ENCODE measurements around the gene TAGLN.

Gene TAGLN

DNA sequence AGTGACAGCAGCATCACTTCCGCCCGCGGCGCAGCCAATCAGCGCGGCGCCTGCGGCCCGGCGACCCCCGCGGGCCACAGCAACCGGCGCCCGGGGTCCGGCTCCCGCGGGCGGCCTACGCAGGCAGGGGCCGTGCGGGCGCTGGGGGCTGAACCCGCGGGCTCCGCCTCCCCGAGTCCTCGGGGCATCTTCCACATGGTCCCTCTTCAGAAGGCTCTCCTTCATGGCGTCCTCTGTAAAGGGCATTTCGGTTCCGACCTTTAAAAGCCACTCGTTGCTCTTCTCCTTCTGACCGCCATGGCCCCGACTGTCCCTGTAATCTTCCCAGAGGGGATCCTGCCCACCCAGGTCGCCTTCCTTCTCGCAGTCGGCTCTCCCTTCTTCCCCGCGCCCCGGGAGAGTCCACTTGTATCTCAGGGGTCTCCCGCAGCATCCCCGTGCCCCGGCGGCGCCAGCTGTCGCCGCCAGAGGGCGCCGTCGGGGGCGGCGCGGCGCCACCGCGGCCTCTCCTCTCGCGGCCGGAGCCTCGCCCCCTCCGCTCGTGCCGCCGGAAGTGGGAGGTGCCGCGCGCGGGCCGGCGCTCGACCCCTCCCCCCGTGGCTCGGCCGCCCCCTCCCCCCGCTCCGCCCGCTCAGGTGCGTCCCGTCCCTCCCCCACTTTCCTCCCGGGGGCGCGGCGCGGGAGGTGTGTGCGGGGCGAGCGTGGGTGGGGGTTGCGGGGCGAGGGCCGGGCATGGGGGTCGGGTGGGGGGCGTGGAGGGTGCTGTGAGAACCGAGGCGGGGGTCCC lies 33.1 kb downstream of the TAGLN start, which contains the start of gene RNF214 (continued):
- TF ChIP-seq, protein P1, sequence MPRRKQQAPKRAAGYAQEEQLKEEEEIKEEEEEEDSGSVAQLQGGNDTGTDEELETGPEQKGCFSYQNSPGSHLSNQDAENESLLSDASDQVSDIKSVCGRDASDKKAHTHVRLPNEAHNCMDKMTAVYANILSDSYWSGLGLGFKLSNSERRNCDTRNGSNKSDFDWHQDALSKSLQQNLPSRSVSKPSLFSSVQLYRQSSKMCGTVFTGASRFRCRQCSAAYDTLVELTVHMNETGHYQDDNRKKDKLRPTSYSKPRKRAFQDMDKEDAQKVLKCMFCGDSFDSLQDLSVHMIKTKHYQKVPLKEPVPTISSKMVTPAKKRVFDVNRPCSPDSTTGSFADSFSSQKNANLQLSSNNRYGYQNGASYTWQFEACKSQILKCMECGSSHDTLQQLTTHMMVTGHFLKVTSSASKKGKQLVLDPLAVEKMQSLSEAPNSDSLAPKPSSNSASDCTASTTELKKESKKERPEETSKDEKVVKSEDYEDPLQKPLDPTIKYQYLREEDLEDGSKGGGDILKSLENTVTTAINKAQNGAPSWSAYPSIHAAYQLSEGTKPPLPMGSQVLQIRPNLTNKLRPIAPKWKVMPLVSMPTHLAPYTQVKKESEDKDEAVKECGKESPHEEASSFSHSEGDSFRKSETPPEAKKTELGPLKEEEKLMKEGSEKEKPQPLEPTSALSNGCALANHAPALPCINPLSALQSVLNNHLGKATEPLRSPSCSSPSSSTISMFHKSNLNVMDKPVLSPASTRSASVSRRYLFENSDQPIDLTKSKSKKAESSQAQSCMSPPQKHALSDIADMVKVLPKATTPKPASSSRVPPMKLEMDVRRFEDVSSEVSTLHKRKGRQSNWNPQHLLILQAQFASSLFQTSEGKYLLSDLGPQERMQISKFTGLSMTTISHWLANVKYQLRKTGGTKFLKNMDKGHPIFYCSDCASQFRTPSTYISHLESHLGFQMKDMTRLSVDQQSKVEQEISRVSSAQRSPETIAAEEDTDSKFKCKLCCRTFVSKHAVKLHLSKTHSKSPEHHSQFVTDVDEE (CRISPR knock-in tag; IDR thresholded peaks at IDR 0.05), result no peak

DNA sequence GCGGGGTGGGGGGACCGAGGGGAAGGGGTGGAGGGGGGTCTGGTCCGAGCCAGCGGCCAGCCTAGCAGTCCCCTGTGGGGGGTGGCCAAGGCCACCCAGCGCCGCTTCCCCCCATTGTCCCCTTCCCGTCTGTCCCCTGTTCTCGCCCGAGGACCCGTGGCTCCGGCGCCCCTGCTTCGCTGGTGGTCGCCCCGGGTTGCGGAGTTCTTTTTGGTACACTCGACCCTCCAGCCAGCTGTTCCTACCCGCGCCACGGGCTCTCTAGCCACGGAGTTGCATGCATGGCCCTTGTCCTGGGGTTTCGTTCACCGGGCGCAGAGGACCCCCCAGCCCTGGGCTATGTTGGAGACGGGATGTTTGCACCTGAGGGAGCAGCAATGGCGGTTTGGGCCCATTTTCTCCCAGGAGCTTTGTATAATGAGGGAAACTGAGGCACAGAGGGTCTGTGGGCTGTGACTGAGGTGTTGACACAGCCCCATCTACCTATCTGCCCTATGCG lies 33.8 kb downstream of the TAGLN start:
- peak; percentile 47 for ATAC-seq
- TF ChIP-seq, protein P2, sequence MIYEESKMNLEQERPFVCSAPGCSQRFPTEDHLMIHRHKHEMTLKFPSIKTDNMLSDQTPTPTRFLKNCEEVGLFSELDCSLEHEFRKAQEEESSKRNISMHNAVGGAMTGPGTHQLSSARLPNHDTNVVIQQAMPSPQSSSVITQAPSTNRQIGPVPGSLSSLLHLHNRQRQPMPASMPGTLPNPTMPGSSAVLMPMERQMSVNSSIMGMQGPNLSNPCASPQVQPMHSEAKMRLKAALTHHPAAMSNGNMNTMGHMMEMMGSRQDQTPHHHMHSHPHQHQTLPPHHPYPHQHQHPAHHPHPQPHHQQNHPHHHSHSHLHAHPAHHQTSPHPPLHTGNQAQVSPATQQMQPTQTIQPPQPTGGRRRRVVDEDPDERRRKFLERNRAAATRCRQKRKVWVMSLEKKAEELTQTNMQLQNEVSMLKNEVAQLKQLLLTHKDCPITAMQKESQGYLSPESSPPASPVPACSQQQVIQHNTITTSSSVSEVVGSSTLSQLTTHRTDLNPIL (CRISPR knock-in tag; IDR thresholded peaks at IDR 0.05; ENCODE audit: low read depth), result no peak
- TF ChIP-seq, protein P3, sequence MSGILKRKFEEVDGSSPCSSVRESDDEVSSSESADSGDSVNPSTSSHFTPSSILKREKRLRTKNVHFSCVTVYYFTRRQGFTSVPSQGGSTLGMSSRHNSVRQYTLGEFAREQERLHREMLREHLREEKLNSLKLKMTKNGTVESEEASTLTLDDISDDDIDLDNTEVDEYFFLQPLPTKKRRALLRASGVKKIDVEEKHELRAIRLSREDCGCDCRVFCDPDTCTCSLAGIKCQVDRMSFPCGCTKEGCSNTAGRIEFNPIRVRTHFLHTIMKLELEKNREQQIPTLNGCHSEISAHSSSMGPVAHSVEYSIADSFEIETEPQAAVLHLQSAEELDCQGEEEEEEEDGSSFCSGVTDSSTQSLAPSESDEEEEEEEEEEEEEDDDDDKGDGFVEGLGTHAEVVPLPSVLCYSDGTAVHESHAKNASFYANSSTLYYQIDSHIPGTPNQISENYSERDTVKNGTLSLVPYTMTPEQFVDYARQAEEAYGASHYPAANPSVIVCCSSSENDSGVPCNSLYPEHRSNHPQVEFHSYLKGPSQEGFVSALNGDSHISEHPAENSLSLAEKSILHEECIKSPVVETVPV (CRISPR knock-in tag; IDR thresholded peaks at IDR 0.05), result no peak
- TF ChIP-seq ZFP3 (CRISPR knock-in tag; IDR thresholded peaks at IDR 0.05) (no peak), ZFP30 (CRISPR knock-in tag; IDR thresholded peaks at IDR 0.05) (no peak), PPARA (CRISPR knock-in tag; IDR thresholded peaks at IDR 0.05; ENCODE audit: borderline replicate concordance) (no peak), SNAI2 (CRISPR knock-in tag; IDR thresholded peaks at IDR 0.05) (no peak)
- TF ChIP-seq, protein P1 (CRISPR knock-in tag; IDR thresholded peaks at IDR 0.05), result no peak

DNA sequence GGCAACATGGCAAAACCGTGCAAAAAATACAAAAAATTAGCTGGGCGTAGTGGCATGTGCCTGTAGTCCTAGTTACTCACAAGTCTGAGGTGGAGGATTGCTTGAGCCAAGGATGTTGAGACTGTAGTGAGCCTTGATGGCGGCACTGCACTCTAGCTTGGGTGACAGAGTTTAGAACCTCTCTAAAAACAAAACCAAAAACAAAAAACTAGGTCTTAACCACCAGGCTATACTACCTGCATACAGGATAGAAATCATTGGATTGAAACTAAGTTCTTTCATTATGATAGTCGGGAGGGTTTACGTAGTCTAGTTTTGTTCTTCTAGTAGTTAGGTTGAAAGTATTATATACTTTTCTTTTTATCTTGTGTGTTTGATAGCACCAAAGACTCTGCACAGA lies 39.1 kb downstream of the TAGLN start:
- no peak for ATAC-seq
- TF ChIP-seq PPARA (CRISPR knock-in tag; IDR thresholded peaks at IDR 0.05; ENCODE audit: borderline replicate concordance) (no peak), BACH2 (CRISPR knock-in tag; IDR thresholded peaks at IDR 0.05; ENCODE audit: borderline replicate concordance) (no peak), ESRRG (CRISPR knock-in tag; IDR thresholded peaks at IDR 0.05) (no peak)
- TF ChIP-seq, protein P4, sequence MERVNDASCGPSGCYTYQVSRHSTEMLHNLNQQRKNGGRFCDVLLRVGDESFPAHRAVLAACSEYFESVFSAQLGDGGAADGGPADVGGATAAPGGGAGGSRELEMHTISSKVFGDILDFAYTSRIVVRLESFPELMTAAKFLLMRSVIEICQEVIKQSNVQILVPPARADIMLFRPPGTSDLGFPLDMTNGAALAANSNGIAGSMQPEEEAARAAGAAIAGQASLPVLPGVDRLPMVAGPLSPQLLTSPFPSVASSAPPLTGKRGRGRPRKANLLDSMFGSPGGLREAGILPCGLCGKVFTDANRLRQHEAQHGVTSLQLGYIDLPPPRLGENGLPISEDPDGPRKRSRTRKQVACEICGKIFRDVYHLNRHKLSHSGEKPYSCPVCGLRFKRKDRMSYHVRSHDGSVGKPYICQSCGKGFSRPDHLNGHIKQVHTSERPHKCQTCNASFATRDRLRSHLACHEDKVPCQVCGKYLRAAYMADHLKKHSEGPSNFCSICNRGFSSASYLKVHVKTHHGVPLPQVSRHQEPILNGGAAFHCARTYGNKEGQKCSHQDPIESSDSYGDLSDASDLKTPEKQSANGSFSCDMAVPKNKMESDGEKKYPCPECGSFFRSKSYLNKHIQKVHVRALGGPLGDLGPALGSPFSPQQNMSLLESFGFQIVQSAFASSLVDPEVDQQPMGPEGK (CRISPR knock-in tag; IDR thresholded peaks at IDR 0.05; ENCODE audit: borderline replicate concordance), result no peak

DNA sequence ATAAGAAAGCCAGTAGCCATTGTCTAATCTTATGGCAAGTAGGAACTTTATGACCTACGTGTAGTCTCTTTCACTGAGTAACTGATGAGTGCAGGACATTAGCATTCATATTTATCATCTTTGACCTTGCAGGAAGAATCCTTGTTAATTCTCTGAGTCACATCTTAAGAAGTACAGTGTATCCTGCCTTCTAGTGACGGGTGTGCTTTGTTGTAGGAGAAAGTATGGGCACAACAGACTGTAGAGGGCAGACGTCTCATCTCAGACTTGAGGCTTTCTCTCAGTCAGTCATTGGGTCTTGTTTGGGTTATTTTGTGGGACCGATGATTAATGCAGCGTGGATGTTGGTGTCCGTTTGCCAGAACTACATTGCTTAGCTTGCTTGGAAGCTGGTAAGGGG lies 40.1 kb downstream of the TAGLN start:
- peak; percentile 100 for ATAC-seq

More for the DNA sequence above, 40.1 kb downstream of the TAGLN start:
- TF ChIP-seq, protein P4 (CRISPR knock-in tag; IDR thresholded peaks at IDR 0.05; ENCODE audit: borderline replicate concordance), result no peak
- TF ChIP-seq ZFP3 (CRISPR knock-in tag; IDR thresholded peaks at IDR 0.05) (no peak), ZNF565 (CRISPR knock-in tag; conservative IDR thresholded peaks at IDR 0.05; ENCODE audit: low read depth) (no peak), ZC3H10 (CRISPR knock-in tag; IDR thresholded peaks at IDR 0.05) (0 out of 2 replicates have a peak, but pooled peaks have one; percentile 12), BACH2 (CRISPR knock-in tag; IDR thresholded peaks at IDR 0.05; ENCODE audit: borderline replicate concordance) (no peak)
